DMS79 treated with DMSO at 0.1 percent for 48 hours (cell line): ENCODE results near the gene CTNNA3.

Experiments
- DNase-seq: peaks from one replicate; lab custom pipeline; 2025; lab: John Stamatoyannopoulos, UW

Gene CTNNA3

DNA sequence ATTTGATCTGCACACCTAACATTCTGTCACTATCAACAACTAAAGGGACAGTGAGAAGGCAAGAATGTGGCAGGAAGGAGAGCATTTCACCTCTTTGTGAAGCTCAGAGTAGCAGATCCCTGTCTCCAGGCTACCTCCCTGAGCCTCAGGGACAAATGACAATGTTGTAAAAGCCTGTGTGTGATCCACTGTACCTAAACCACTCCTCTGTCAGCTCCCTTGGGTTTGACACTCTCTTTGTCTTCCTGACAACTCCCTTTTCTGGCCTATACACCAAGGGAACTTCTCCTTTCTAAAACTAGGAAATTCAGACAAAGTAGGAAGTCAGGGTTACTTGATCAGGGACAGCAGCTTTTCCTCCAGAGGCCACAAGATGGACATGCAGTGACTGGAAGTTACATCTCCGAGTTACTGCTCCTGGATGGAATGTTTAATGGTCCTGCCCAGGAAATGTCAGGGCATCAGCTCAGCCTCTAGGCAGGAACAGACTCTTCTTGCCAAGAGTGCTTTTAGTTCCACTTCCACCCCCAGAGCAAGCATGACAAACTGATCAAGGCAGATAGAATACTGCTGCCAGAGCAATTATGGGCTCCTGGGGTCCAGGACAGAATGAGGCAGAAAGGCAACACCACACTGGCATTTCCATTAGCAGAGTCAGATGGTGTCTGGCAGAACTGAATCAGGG lies 1784.7 kb downstream of the CTNNA3 start:
- DNase-seq = no peak

DNA sequence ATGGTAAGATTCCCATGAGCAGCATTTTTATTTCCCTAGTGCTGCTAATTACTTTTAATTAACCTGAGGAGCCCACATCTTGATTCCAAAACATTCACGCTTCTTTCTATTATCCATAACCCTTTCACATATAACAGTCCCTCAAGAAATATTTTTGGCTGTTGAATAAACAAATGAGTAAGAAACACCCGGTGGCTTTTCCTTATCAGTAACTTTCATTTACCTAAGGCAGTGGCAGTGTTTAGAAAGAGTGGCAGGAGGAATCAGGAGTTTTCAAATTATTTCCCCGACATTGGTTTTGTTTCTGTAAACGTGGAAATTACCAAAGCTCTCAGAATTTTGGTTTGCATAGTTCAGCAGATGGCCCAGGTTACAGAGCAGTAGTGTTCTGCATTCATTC lies 1785.8 kb downstream of the CTNNA3 start:
- no peak for DNase-seq

DNA sequence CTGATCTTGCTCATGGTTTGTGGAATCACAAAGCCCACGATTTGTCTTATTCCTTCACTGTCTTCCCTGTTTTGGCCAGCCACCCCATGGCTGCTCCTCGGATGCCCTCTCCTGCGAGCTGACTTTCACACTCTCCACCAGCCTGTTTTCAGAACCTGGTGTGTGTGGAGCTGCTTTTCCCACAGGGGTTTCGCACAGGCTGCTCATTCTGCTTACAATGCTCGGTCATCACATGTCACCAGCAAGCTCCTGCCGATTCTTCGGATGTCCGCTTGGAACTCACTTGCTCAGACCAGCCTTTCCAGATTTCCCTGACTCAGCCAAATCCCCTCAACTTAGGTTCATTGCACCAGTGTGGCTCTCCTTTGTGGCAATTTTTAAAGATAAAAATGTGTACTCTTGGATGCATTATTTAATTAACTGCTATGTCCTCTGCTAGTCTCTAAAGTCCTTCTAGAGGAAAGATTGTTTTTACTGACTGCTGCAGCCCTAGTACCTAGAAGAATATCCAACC lies 1788.7 kb downstream of the CTNNA3 start:
- no peak for DNase-seq

DNA sequence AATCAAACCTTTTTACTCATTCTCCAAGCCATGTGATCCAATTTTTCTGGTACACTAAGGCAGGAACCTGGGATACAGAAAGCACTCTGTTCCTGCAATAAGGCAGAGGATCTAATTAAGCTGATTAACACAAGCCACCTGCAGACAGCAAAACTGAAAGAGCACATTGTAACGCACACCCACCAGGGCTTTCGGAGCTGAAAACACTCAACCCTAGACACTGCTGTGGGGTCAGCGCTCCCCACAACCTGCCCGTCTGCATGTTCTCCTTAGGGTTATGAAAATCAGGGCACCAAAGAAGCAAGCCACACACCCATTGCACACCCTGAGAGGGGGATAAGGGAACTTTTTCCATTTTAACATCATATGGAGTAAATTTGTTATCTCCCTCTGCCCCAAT lies 1792.4 kb downstream of the CTNNA3 start:
- no peak for DNase-seq

DNA sequence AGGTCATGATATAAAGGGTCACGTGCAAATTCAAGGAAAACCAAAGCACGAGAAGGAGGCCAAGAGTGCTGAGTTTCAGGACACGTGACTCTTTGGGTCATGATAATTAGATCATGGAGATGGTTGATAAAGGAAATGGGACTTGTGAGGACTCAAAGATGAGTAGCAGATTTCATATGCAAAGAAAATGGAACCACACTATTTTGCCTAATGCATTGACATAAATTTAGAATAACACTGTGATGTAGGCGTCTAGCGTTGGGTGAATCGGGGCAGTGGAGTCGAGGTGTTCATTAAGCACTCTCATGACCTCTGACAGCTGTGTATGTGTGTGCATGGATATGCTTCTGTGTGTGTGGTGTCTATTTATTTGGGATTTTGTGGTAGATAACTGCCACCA lies 1795.7 kb downstream of the CTNNA3 start:
- no peak for DNase-seq

DNA sequence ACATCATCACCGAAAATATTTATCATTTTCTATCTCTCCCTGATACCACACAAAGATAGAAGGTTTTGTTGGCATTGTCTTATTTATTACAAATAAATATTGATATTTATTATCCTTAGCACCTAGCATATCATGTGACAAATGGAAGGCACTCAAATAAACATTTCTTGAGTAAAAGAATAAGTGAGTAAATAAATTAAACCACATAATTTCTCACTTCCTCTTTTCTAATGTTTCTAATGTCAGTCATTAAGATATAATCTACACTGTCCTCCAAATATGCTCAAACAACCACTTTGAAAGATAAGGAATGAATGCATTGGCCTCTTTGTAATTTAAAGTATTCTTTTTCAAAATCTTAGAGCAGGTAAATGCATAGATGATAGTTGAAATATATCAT lies 1797.9 kb downstream of the CTNNA3 start:
- no peak for DNase-seq

DNA sequence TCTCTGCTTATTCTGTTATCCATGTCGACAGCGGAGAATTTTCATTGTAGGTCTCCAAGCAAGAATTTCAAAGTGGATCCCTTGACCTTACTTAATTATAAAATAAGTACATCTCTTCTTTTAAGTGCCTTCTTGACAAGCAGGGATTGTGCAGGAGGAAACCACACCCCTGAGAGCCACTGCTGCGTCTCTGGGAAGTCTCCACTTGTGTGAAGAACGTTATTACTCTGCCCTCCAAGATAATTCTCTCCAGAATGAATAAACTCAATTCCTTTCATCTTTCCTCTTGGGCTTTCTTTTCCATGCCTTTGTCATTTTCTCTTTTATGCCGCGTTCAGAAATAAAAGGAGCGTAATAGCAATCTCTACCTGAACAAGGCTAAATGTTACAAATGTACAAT lies 1801.0 kb downstream of the CTNNA3 start:
- DNase-seq = no peak

DNA sequence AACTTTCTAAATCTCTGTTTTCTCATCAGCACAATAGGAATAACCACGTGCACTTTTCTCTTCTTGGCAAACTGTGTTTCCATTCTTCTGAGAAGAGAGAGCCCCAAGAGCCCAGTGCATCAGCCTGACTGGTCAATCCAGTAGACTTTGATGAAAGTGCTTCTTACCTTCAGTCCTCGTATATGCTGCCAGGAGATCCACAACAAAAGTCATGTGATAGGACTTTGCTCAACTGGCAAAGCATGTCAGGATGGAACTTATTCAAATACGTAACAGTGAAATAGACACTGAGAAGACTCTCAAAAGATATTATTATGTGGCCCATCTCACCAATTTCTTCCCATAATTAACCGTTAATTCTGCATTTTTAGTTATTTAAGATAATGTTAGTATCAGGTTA lies 1801.6 kb downstream of the CTNNA3 start:
- no peak for DNase-seq

DNA sequence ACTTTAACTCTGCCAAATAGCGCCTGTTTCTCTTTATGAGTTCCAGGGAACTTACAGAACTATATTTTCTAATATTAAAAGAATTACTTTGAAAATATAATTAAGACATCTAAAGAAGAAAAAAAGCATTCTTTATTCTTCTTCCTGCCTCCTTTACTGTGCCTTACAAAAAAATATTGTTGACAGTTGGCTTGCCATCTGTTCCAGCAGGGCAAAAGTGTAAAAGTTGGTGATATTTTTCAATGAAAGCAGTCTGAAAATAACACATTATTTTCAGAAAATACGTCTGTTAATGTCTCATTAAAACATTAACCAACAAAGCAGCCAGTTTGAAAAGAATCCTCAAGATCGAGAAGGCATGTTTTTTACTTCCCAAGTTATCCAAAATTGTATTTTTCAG lies 1802.3 kb downstream of the CTNNA3 start:
- DNase-seq = no peak

DNA sequence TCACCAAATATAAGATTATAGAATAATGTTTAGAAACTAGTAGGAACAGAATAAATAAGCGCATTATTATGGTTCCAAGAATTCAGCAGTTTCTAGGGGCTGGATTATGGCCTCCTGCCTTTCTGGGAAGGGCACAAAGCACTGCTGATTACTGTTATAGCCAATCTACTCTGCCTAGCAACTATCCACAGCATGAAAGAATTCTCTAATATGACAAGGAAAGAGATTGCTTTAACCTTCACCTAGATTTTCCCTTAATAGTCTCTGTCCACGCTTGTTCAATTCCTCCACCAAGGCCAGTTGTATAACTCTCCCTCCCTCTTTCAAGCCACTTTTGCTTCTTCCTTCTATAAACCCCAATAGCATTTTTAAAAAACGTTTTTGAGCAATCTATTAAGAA lies 1803.7 kb downstream of the CTNNA3 start:
- no peak for DNase-seq

DNA sequence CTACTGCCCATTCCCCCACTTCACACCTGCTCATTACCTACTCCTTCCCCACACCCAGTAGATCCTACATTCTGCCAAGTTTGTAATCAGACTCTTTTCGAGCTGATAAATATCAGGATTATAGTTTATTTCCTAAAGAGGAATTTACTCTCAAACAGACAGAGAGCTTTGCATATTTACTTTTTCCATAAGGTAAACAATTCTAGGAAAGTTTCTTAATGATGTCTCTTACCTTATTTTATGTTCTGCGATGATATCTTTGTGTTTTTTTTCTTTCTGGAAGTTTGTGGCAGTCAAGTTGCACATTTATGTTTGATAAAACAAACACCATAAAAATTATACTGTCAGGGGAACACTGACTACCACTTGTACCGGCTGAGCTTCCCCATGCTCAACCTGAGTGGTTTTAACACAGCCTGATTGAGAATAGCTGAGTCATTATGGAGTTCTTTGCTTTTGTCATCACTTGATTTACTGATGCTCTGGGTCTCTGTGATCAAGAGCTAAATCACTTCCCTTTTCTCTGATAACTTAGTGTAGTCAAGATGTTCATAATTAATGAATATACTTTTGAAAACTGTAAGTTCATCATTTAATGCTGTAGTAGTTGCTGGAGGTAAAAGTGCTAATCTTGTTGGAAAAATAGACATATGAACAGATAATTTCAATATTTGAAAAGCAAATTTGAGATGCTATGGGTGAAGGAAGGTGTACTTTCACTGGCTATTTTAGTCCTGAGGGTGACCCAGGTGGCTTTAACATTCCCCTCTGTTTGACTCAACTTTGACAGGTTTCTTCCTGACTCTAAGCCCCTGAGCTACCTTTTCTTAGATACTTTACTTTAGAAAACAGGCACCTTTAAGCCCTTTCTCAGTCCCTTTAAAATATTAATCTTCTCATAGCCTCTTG lies 1804.7 kb downstream of the CTNNA3 start:
- no peak for DNase-seq

DNA sequence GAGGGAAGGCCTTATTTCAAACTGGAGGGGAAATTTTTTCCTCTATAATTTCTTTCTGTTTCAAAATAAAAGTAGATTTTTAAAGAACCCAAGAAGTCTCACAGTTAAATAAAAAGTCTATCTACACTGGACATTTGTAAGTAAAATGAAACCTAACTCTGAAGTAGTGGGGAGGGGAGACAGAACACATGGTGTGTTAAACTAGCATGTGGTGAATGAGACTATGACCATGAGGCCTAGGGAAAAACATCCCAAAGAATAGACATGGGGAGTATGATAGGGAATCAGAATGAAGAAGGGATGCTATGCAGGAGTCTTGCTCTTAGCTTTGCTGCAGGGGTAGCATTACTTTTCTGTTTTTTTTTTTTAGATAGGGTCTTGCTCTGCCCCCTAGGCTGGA lies 1831.5 kb downstream of the CTNNA3 start:
- no peak for DNase-seq

DNA sequence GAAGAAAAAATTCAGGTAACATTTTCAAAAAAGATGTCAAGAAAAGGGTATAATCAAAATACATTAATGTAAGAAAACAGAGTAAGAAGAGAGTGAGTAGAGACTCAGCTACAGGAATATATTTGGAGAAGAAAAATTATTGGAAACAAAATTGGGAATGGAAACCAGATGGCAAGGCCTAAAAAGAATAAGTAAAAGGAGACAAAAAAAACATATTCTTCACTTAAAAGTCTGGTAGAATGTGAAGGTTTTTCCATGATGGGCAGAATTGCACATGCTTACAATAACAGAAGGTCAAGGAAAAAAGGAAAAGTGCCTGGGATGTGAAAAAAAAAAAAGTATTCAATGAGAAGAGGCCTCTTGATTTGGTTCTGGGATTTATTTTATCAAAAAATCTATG lies 1832.0 kb downstream of the CTNNA3 start:
- no peak for DNase-seq
